NCI-H226 (cell line): ENCODE data around the gene RPS14.

Experiments used
- DNase-seq: peaks from one replicate; pipeline ENCODE4 v3.0.0-alpha.2; 2015

Gene RPS14

GRCh38 chr5:150449517-150450339, at the start of gene RPS14:
Gene RPS14, minus strand, starts transcription at chr5:150449739. Its CDS starts 2,006 bp downstream, at chr5:150447733.
- peak; percentile 83 for DNase-seq

- DNase-seq, result no peak
Observed at GRCh38 chr5:150498971-150499370, 49.4 kb upstream of the RPS14 start.

GRCh38 chr5:150498501-150498900, 49.0 kb upstream of the RPS14 start:
- DNase-seq, result no peak

- no peak for DNase-seq
Observed at GRCh38 chr5:150497989-150498317, 48.4 kb upstream of the RPS14 start.

- peak; percentile 95 for DNase-seq
Observed at GRCh38 chr5:150497274-150497988, 47.9 kb upstream of the RPS14 start.

- DNase-seq, result no peak
Observed at GRCh38 chr5:150496534-150496933, 47.0 kb upstream of the RPS14 start.

- DNase-seq, result no peak
Observed at GRCh38 chr5:150496098-150496497, 46.6 kb upstream of the RPS14 start.

- peak; percentile 78 for DNase-seq
Observed at GRCh38 chr5:150492621-150493020, 43.1 kb upstream of the RPS14 start.

- no peak for DNase-seq
Observed at GRCh38 chr5:150491876-150492275, 42.3 kb upstream of the RPS14 start.

- DNase-seq, result no peak
Observed at GRCh38 chr5:150490754-150491153, 41.2 kb upstream of the RPS14 start.

- DNase-seq, result no peak
Observed at GRCh38 chr5:150490296-150490669, 40.7 kb upstream of the RPS14 start.

- no peak for DNase-seq
Observed at GRCh38 chr5:150489360-150490295, 40.1 kb upstream of the RPS14 start.

- peak; percentile 55 for DNase-seq
Observed at GRCh38 chr5:150488519-150489359, 39.2 kb upstream of the RPS14 start.

GRCh38 chr5:150487199-150488061, 37.9 kb upstream of the RPS14 start:
- DNase-seq, result no peak

- peak; percentile 53 for DNase-seq
Observed at GRCh38 chr5:150486402-150487198, 37.1 kb upstream of the RPS14 start.

- DNase-seq, result no peak
Observed at GRCh38 chr5:150485693-150486401, 36.3 kb upstream of the RPS14 start.

- no peak for DNase-seq
Observed at GRCh38 chr5:150484964-150485692, 35.6 kb upstream of the RPS14 start.

GRCh38 chr5:150481972-150482406, 32.5 kb upstream of the RPS14 start:
- no peak for DNase-seq

- no peak for DNase-seq
Observed at GRCh38 chr5:150481708-150481965, 32.1 kb upstream of the RPS14 start.
